K562 (cell line): Measurements from ENCODE around the gene PIGN. TPM values are rescaled to one million over a fixed set of nuclear protein-coding genes. Genes with fewer than 3 reads are reported as not detected.

Experiments used
- ATAC-seq: fragments of 200-7000 bp; cut with Tn5 transposase; 3 replicates; pipeline ENCODE4 v1.9.1; 2020; ENCODE audit warnings: moderate library complexity
- BruUV-seq: library from RNA; stranded (reverse); fragments of 400-500 nt; replicated peaks from 2 replicates; lab custom pipeline; 2021; lab: Mats Ljungman, UMichigan
- CTCF ChIA-PET: fragments of 300-600 bp; formaldehyde crosslinking; extraction: SDS; loops from one replicate; lab custom pipeline; 2021; ENCODE audit warnings: low intra/inter-chr PET ratio; lab: Yijun Ruan, JAX
- POLR2A ChIA-PET: fragments of 300-600, 350-650 bp; sonication (Branson Sonifier 250); formaldehyde crosslinking; extraction: SDS; loops from one replicate; lab custom pipeline; 2021; ENCODE audit warnings: antibody characterized with exemption, inconsistent platforms; lab: Yijun Ruan, JAX
- DNase-seq, 4 experiments: peaks; one replicate each; pipeline versions ENCODE4 v3.0.0 to v3.0.0-alpha.2; 2011 to 2018; ENCODE audit warnings: low spot score in 3 of 4, mixed read lengths in 3 of 4; ENCODE audit errors: extremely low read depth in 1 of 4
- FAIRE-seq: peaks from 2 replicates; lab custom pipeline; 2011; peaks lifted over from hg19 to GRCh38; lab: Jason Lieb, UNC
- H2AFZ ChIP-seq: 2 replicates; pipeline ENCODE4 v1.6.0; 2011; ENCODE audit warnings: low read depth, low read length, control low read depth, inconsistent platforms
- H3K27ac ChIP-seq: fragments of 200-600 bp; 3 replicates; pipeline ENCODE4 v1.8.0; 2011; ENCODE audit warnings: low read depth, mild to moderate bottlenecking, control low read depth, inconsistent platforms, low read length, moderate library complexity, mixed read lengths; ENCODE audit errors: extremely low read depth
- H3K27me3 ChIP-seq, 2 experiments: fragments of 300-600 bp in 1 of 2; 2 replicates in 1 of 2; 3 replicates in 1 of 2; pipeline versions ENCODE4 v1.6.0 to v1.8.0; 2011; ENCODE audit warnings: inconsistent platforms in 2 of 2, low read length in 2 of 2, mild to moderate bottlenecking in 1 of 2, mixed read lengths in 1 of 2, moderate library complexity in 1 of 2; ENCODE audit not compliant: control insufficient read depth in 2 of 2, insufficient read depth in 2 of 2
- H3K36me3 ChIP-seq: fragments of 300-600 bp; 3 replicates; pipeline ENCODE4 v1.8.0; 2011; ENCODE audit warnings: mild to moderate bottlenecking, low read length, inconsistent platforms; ENCODE audit not compliant: control insufficient read depth, insufficient read depth
- H3K4me1 ChIP-seq, 2 experiments: fragments of 200-600 bp in 1 of 2; replicated peaks in 1 of 2; 2 replicates in 1 of 2; 3 replicates in 1 of 2; pipeline versions ENCODE4 v1.5.1 to v1.8.0; 2011; ENCODE audit warnings: inconsistent platforms in 2 of 2, low read length in 2 of 2, mild to moderate bottlenecking in 1 of 2, mixed read lengths in 1 of 2, moderate library complexity in 1 of 2; ENCODE audit not compliant: control insufficient read depth in 2 of 2, insufficient read depth in 2 of 2
- H3K4me2 ChIP-seq: 2 replicates; pipeline ENCODE4 v1.6.1; 2011; ENCODE audit warnings: low read length, control low read depth, inconsistent platforms, mixed read lengths; ENCODE audit not compliant: insufficient read depth
- H3K4me3 ChIP-seq: fragments of 200-600 bp; sonication (generic), shearing (Covaris generic); 2 replicates; pipeline ENCODE4 v1.5.1; 2016; ENCODE audit warnings: control low read depth, inconsistent platforms
- H3K79me2 ChIP-seq: fragments of 200-600 bp; 3 replicates; pipeline ENCODE4 v1.8.0; 2011; ENCODE audit warnings: low read length, inconsistent platforms; ENCODE audit not compliant: control insufficient read depth, insufficient read depth
- H3K9ac ChIP-seq, 2 experiments: 2 replicates each; pipeline versions ENCODE4 v1.6.0 to v1.6.1; 2011; ENCODE audit warnings: low read depth in 2 of 2, low read length in 2 of 2, control low read depth in 1 of 2, inconsistent platforms in 1 of 2, mild to moderate bottlenecking in 1 of 2, mixed read lengths in 1 of 2; ENCODE audit not compliant: insufficient read depth in 1 of 2
- H3K9me1 ChIP-seq: one replicate; pipeline ENCODE4 v1.6.0; 2011; ENCODE audit warnings: inconsistent platforms, mild to moderate bottlenecking, low read length, moderate library complexity; ENCODE audit not compliant: control insufficient read depth, insufficient read depth
- H3K9me3 ChIP-seq: replicated peaks from 2 replicates; pipeline ENCODE4 v1.5.1; 2011; ENCODE audit warnings: low read depth, low read length, inconsistent platforms; ENCODE audit not compliant: control insufficient read depth, insufficient read depth
- H4K20me1 ChIP-seq: replicated peaks from 2 replicates; pipeline ENCODE4 v1.6.1; 2011; ENCODE audit warnings: low read length, inconsistent platforms, mixed read lengths; ENCODE audit not compliant: control insufficient read depth, insufficient read depth
- BCLAF1 ChIP-seq, 2 experiments: fragments of 450-650 bp in 1 of 2; IDR thresholded peaks; 2 replicates each; pipeline ENCODE4 v1.6.1; 2011 to 2017; ENCODE audit warnings: low read depth in 2 of 2, antibody characterized with exemption in 1 of 2, borderline replicate concordance in 1 of 2, low read length in 1 of 2, mild to moderate bottlenecking in 1 of 2, mixed read lengths in 1 of 2; ENCODE audit not compliant: control insufficient read depth in 1 of 2
- CEBPB ChIP-seq: fragments of 450-650 bp; IDR thresholded peaks from 2 replicates; pipeline ENCODE4 v1.6.1; 2016; ENCODE audit warnings: missing genetic modification characterization, missing compliant biosample characterization
- CREBBP ChIP-seq: IDR thresholded peaks from one replicate; pipeline ENCODE4 v1.6.1; 2012; ENCODE audit warnings: low read depth, mild to moderate bottlenecking, control low read depth, inconsistent platforms, low read length
- GATAD2A ChIP-seq: fragments of 450-650 bp; IDR thresholded peaks from 2 replicates; pipeline ENCODE4 v1.6.1; 2017
- KLF6 ChIP-seq: fragments of 250-450 bp; sonication (Bioruptor Pico); IDR thresholded peaks from 2 replicates; pipeline ENCODE4 v1.4.0; 2020; ENCODE audit warnings: mild to moderate bottlenecking, moderate library complexity, borderline replicate concordance
- MCM5 ChIP-seq: fragments of 450-650 bp; IDR thresholded peaks from 2 replicates; pipeline ENCODE4 v1.6.1; 2016; ENCODE audit warnings: low read depth
- MLX ChIP-seq, 2 experiments: fragments of 450-650 bp in 1 of 2; sonication (generic) in 1 of 2; formaldehyde crosslinking; conservative IDR thresholded peaks; 2 replicates each; pipeline versions ENCODE4 v1.4.0 to v1.8.1; 2020 to 2022; ENCODE audit warnings: mild to moderate bottlenecking in 1 of 2, missing genetic modification reagents in 1 of 2
- NEUROD1 ChIP-seq: fragments of 150-350 bp; IDR thresholded peaks from 2 replicates; pipeline ENCODE4 v1.6.1; 2014; ENCODE audit warnings: borderline replicate concordance, low read length, low read depth; ENCODE audit not compliant: partially characterized antibody
- POLR3G ChIP-seq: IDR thresholded peaks from 2 replicates; pipeline ENCODE4 v1.6.1; 2011; ENCODE audit not compliant: insufficient read length, insufficient replicate concordance; ENCODE audit errors: extremely low read depth
- SRSF1 ChIP-seq: fragments of 200-400 bp; formaldehyde crosslinking; IDR thresholded peaks from 2 replicates; pipeline ENCODE4 v1.6.1; 2017; ENCODE audit warnings: mild to moderate bottlenecking, low read depth, low read length, moderate library complexity
- TCF3 ChIP-seq: sonication (generic); formaldehyde crosslinking; IDR thresholded peaks from 2 replicates; pipeline ENCODE4 v1.4.0; 2020; ENCODE audit warnings: mild to moderate bottlenecking, missing genetic modification reagents
- ZNF133 ChIP-seq: fragments of 250-450 bp; sonication (Bioruptor Pico); IDR thresholded peaks from 2 replicates; pipeline ENCODE4 v1.4.0; 2020; ENCODE audit warnings: mild to moderate bottlenecking
- ZNF511 ChIP-seq: sonication (generic); formaldehyde crosslinking; IDR thresholded peaks from 2 replicates; pipeline ENCODE4 v1.8.0; 2022; ENCODE audit warnings: mild to moderate bottlenecking, missing genetic modification reagents
- ZNF609 ChIP-seq: sonication (generic); formaldehyde crosslinking; IDR thresholded peaks from 2 replicates; pipeline ENCODE4 v1.8.1; 2023; ENCODE audit warnings: missing genetic modification reagents, mild to moderate bottlenecking, borderline replicate concordance
- WGBS: fragments of 100-300 bp; shearing (Covaris generic); methylation state at CpG from one replicate; pipeline ENCODE4 v1.1.6; 2016; ENCODE audit warnings: low coverage, mixed read lengths; ENCODE audit not compliant: insufficient coverage; ENCODE audit errors: missing lambda C conversion rate; 5-methylcytosine and 5-hydroxymethylcytosine counted together
- in situ Hi-C: fragments of 300-500 bp; cut with MboI; formaldehyde crosslinking; loops from 4 replicates; pipeline ENCODE4 v1.15.0; 2018; ENCODE audit warnings: inconsistent platforms, mixed read lengths
- intact Hi-C: fragments of 100-400 bp; cut with micrococcal nuclease; formaldehyde crosslinking; loops from 2 replicates; pipeline ENCODE4 v1.14.2; 2022
- polyA plus RNA-seq, 8 experiments: library from polyadenylated mRNA; depleted of rRNA in 4 of 8; stranded (reverse) in 5 of 8; unstranded in 3 of 8; fragments of >200 nt; fragmentation: Nextera tagmentation in 2 of 8; fragmentation: Illumina TruSeq in 1 of 8; extraction: Ambion mirVana in 2 of 8; extraction: Trizol in 1 of 8; gene quantifications; 2 replicates each; pipeline versions ENCODE4 v1.2.1 to v1.2.3, GENCODE V29; 2011 to 2014; ENCODE audit warnings: inconsistent platforms in 1 of 8, missing spikeins in 1 of 8
- total RNA-seq, 7 experiments: library from RNA; depleted of rRNA in 6 of 7; stranded (reverse); fragments of >200 nt in 6 of 7; fragmentation: Illumina TruSeq in 2 of 7; extraction: Trizol in 2 of 7; gene quantifications; 2 replicates each; pipeline versions ENCODE4 v1.2.1 to v1.2.3, GENCODE V29; 2011 to 2021; ENCODE audit warnings: low replicate concordance in 1 of 7

Gene PIGN
- total and polyA plus RNA-seq, 9 of the 15 experiments (the other 6 are each of a cell fraction or from before 2014, with no cell fraction given) = 9.9 to 25.6 (median 17.3) TPM

- H3K27ac ChIP-seq = no peak overlapping the region
- H3K9me1 ChIP-seq = peaks cover 3% of the 10 kb centered on the region
- POLR2A ChIA-PET = no interaction called here
- no peaks in the 10 kb centered on the region for H4K20me1 ChIP-seq
- no peak overlapping the region for H2AFZ ChIP-seq
- WGBS = 100% methylated on average over 1 of the region's 1 CpG
- no peak for DNase-seq
- no peaks in the 10 kb centered on the region for H3K4me1 ChIP-seq
- no peaks in the 10 kb centered on the region for H3K27me3 ChIP-seq
- H3K9me3 ChIP-seq = no peaks in the 10 kb centered on the region
- in situ Hi-C loops (no loop called here), intact Hi-C loops (no loop called here)
- ATAC-seq = no peak
- H3K4me3 ChIP-seq = no peak overlapping the region
- peaks cover 14% of the 10 kb centered on the region; the same call in 1 of the 3 replicates for H3K36me3 ChIP-seq
- BruUV-seq = no TSS peak
- CTCF ChIA-PET = no interaction called here
- H3K79me2 ChIP-seq = no peaks in the 10 kb centered on the region
- FAIRE-seq = no peak
- no peak overlapping the region for H3K9ac ChIP-seq
- no peak overlapping the region for H3K4me2 ChIP-seq
- no peak for TF ChIP-seq SRSF1
- no peak for TF ChIP-seq KLF6 (CRISPR knock-in tag)
- no peak for TF ChIP-seq ZNF511 (CRISPR knock-in tag)
- TF ChIP-seq BCLAF1 (IDR thresholded peaks at IDR 0.05; ENCODE audit: borderline replicate concordance in 1 of 2, control insufficient read depth in 1 of 2, low read depth in 2 of 2, low read length in 1 of 2) = no peak
- no peak for TF ChIP-seq GATAD2A
- TF ChIP-seq TCF3 (CRISPR knock-in tag) = no peak
- no peak for TF ChIP-seq CEBPB (tag)
- no peak for TF ChIP-seq MCM5
- TF ChIP-seq ZNF609 (CRISPR knock-in tag) = no peak
- no peak for TF ChIP-seq CREBBP
- no peak for TF ChIP-seq NEUROD1
- TF ChIP-seq MLX (CRISPR knock-in tag; conservative IDR thresholded peaks at IDR 0.05) = no peak
- TF ChIP-seq ZNF133 (CRISPR knock-in tag) = no peak
- TF ChIP-seq POLR3G = no peak
Measured at GRCh38 chr18:62102221-62102620, 84.6 kb downstream of the PIGN start.
